Upper lobe of left lung (tissue), 4 donors: ENCODE measurements around the gene GOLGA3.

ENCODE experiments used
- POLR2A ChIP-seq, 4 donors: fragments of 450-650 bp; IDR thresholded peaks; one replicate each; pipeline ENCODE4 v1.5.1; 2016 to 2017; ENCODE audit warnings: antibody characterized with exemption in 4 of 4, mild to moderate bottlenecking in 2 of 4
- POLR2AphosphoS5 ChIP-seq, 2 donors: sonication (generic); formaldehyde crosslinking; IDR thresholded peaks; one replicate each; pipeline ENCODE4 v1.5.1; 2017; ENCODE audit warnings: antibody characterized with exemption in 2 of 2
- TF ChIP-seq, protein P1 (sequence below), 6 experiments: fragments of 450-650 bp in 4 of 6; fragments of 200-600 bp in 2 of 6; sonication (generic) in 2 of 6; IDR thresholded peaks; one replicate each; pipeline ENCODE4 v1.5.1; 2016 to 2019; ENCODE audit warnings: antibody characterized with exemption in 6 of 6

DNA sequence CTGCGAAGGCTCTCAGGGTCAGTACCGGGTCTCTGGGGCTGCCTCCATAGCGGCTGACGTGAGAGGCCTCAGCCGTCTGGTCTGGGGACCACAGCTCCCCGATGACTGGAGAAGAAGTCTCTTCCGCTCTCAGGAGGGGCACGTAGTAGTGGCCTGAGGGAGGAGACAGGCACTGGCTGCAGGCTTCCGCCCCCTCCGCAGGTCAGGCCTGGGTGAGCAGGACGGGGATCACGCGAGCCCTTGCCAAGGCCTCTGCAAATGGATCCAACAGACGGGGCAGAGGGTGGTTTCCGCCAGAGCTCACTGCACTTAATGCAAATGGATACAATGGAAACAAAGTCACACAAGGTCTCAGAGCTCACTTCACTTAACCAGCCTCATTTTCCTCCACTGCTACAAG lies 91.8 kb downstream of the GOLGA3 start:
- no peak for TF ChIP-seq POLR2A (IDR thresholded peaks at IDR 0.05)
- TF ChIP-seq, protein P1, sequence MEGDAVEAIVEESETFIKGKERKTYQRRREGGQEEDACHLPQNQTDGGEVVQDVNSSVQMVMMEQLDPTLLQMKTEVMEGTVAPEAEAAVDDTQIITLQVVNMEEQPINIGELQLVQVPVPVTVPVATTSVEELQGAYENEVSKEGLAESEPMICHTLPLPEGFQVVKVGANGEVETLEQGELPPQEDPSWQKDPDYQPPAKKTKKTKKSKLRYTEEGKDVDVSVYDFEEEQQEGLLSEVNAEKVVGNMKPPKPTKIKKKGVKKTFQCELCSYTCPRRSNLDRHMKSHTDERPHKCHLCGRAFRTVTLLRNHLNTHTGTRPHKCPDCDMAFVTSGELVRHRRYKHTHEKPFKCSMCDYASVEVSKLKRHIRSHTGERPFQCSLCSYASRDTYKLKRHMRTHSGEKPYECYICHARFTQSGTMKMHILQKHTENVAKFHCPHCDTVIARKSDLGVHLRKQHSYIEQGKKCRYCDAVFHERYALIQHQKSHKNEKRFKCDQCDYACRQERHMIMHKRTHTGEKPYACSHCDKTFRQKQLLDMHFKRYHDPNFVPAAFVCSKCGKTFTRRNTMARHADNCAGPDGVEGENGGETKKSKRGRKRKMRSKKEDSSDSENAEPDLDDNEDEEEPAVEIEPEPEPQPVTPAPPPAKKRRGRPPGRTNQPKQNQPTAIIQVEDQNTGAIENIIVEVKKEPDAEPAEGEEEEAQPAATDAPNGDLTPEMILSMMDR (IDR thresholded peaks at IDR 0.05): no peak
- no peak for TF ChIP-seq POLR2AphosphoS5 (IDR thresholded peaks at IDR 0.05)
